GM21381 (cell line): ENCODE results near the gene CDNF.

Source experiments
- ATAC-seq: cut with Tn5 transposase; IDR thresholded peaks from one replicate; pipeline ENCODE4 v1.9.1; 2021; ENCODE audit warnings: mild to moderate bottlenecking, moderate library complexity; ENCODE audit not compliant: unreplicated experiment

The CDNF gene

DNA sequence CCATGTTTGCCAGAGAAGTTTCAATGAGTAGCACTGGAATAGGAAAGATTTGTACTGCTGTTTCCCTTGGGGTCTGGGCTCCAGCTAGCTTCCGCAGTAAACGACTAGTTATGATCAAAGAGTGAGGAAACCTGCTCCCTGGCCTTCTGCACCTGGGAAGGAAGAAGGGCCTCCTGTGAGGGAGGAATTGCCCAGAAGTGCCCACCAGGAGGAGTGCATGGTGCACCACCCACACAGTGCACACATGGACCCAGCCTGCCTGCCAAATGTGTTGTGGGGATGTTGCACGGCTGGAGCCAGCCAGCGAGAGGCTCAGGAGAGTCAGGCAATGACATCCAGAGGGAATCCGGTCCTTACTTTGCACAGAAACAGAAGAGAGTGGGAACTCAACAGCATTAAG lies 36.1 kb downstream of the CDNF start:
- no peak for ATAC-seq

DNA sequence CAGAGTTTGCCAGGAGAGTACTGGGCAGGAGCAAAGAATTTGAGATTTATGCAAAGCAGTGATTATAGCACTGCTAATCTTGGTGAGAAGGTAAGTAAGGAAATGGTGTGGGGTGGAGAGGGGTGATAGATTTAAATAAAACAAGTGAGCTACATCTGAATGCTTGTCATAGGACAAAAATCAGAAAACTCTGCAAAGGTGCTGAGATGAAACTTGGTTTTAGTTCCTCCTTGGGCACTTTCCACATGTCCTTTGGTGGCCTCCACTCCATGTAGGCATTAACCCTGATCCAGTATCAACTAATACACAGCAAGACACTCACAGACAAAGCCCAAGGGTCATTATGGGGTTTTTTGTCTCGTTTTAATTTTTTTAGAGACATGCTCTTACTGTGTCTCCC lies 37.4 kb downstream of the CDNF start:
- no peak for ATAC-seq

DNA sequence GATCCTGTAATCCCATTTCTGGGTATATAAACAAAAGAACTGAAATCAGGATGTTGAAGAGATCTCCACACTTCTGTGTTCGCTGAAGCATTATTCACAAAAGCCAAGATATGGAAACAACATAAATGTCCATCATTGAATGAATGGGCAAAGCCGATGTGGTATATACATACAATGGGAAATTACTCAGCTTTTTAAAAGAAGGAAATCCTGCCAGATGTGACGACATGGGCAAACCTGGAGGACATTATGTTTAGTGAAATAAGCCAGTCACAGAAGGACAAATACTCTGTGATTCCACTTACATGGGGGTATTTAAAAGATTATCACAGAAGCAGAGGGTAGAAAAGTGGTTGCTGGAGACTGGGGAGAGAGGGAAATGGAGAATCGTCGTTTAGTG lies 39.2 kb downstream of the CDNF start:
- no peak for ATAC-seq

DNA sequence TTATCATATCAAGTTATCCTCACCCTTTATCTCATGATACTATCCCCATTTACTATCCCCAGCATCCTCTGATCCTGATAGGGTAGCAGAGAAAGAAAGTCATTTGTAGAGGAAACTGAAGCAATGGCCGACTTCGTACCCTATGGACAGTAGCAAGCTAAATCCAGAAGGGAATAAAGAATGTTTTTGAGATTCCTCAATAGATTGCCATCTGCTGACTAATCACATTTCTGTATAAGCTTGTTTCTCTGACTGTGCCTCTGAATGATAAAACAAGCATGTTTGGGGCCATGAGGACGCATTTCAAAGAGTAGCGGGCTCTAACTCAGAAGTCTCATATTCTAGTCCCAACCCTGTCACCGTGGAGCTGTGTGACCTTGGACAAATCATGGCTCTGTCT lies 49.9 kb downstream of the CDNF start:
- ATAC-seq = no peak

DNA sequence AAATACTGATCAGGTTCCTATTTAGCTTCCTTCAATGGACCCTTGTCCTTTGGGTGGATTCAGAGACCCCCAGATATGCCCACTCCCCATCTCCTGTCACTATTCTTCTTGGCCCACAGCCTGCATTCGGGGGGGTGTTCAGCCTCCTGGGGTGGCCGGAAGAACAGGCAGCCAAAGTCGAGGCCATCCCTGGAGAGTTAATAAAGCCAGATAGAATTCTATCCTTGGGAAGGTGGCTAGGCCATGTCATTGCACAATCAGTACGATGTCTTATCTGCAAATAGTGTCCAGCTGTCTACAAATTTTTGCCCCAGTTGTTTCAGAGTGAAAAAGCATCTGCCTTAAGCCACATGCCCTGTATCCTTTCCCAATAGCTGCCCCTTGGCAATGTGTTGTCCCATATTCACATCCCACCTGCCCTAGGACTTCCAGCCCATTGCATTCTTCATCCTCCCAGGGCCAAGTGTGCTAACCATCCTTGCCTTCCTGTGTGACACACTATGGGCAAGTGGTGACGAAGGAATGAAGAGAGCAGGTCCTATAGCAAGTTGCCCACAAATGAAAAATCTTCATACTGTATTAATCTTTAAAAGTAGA lies 53.3 kb downstream of the CDNF start:
- no peak for ATAC-seq

DNA sequence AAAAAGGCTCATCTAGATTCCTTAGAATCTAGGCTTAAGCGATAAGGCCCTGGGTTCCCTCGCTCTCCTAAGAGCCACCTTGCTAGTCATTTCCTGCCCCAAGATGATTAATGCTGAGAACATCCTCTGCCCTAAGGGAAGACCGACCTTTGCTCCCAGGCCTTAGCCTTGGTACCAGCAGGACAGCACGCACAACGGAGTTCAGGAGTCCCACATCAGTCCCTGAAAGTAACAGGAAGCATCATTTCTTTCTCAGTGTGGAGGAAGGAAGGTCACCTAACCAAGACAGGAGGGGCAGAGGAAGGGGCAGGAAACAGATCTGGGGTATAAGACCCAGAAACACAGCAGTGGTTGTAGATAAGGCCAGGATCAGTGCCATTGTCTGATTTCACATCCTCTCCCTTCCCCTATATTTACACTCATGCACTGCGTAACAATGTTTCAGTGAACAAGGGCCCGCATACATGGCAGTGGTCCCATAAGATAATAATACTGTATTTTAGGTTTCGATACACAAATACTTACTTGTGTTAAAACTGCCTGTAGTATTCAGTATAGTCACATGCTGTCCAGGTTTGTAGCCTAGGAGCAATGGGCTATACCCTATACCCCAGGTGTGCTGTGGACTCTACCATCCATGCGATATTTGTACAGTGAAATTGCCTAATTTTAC lies 55.0 kb downstream of the CDNF start:
- no peak for ATAC-seq

DNA sequence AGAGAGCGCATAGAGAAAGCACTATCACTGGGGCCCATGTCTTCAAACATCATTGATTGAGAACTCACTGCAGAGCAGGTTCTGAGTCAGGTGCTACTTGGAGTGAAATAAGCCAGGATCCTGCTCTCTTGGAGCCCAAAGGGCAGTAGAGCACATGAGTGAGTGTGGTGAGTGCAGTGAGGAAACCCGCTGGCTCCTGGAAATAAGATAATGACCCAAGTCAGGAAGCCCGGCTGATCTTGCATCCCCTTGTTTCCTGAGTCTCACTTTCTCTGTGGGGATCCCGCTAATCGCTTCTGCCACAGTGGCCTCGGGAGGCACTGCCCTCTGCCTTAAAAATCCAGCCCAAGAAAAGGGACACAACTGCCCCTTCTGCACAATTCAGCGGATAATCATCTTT lies 56.1 kb downstream of the CDNF start:
- ATAC-seq = no peak

DNA sequence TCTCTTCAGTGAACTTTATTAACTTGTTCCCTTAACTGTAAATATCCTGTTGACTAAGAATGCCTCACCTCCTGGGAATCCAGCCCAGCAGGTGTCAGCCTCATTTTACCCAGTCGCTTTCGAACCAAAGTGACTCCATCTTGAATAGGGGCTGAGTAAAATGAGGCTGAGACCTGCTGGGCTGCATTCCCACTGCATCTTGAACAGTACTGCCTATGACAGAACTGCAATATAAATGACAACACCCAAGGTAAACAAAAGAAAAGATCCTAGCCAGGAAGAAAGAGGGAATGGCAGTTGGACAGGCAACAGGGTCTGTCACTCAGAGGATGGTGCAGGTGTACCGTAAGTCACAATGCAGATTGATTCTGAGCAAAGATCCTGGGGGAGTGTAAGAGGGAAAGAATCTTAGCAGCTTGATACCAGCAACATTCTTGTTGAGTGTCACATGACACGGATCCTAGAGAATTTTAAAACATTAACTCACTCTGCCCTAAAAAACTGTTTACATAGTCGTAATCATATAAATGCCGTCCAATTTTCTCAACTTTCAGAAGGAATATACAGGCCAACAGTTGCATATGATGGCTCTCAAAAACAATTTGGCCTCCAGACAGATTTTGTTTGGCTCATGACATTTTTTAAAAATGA lies 58.7 kb downstream of the CDNF start:
- ATAC-seq = no peak

DNA sequence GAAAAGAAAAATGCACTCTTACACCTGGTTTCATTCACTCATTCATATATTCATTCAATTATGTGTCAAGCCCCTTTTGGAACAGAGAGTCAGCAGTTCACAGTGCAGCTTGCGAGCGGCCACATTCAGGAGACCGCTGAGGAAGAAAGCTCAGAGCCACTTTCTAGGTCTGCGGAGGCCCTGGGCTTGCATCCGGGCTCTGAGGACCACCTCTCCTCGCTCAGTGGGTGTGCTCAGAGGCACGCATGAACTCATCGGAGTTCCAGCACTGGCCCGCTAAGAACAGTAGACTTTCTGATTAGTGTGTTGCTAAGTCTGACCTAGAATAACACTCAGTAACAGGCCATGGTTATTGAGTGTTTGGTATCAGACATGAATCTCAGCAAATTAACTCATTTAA lies 61.3 kb downstream of the CDNF start:
- ATAC-seq = no peak

DNA sequence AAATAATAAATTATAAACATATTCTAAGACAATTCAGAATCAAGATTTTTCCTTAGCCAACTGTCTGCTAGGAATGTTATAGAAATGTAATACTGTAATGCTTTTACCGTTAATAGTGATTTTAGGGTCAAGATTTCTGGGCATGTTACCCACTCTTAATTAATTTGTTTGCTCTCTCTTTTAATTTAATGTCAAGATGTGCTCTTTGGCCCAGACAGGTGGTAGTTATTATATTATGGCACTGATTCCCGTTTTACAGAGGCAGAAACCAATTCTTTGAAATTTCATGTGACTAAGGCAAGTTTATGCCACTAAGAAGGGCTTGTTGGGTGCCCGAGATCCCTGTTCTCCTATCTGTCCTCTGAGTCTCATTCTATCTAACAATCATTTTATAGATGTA lies 62.2 kb downstream of the CDNF start:
- no peak for ATAC-seq

DNA sequence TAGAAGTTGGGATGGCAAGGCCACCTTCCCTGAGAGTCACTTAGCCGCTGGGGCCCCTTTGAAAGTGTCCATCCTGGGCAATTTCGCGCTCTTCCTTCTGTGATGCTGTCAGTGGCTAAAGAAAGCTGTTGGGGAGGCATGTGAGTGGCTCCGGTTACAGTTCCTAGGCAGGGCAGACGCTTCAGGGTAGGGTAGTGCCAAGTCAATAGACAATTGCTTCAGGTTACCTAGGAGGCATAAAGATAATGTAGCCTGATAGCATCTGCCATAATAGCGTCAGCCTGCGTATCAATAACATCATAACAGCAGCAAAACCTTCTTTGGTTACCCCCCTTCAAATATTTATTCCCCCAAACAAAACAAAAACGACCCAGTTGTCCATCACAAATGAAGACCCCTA lies 63.0 kb downstream of the CDNF start, which contains the start of gene FAM107B:
TSS of gene FAM107B (minus strand) at position 101 of the 400 bp plus-strand sequence. CDS start 234 bp downstream, outside the sequence.
- ATAC-seq = no peak

DNA sequence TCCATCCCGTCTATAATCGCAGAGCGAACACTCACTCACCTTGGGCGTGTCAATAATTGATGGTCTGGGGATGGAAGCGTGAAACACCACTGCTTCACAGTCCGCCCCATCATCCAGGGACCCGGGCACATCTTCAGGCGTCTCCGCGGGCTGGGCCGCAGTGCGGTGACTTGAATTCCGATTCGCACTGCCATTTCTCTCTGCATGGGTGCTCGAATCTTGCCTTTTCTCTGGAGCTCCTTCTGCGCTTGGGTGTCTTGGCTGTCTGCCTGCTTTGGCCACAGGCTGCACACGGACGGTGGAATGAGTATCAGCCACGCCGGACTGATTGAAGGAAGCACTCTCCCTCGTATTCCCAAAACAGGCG lies 63.6 kb downstream of the CDNF start:
- no peak for ATAC-seq

DNA sequence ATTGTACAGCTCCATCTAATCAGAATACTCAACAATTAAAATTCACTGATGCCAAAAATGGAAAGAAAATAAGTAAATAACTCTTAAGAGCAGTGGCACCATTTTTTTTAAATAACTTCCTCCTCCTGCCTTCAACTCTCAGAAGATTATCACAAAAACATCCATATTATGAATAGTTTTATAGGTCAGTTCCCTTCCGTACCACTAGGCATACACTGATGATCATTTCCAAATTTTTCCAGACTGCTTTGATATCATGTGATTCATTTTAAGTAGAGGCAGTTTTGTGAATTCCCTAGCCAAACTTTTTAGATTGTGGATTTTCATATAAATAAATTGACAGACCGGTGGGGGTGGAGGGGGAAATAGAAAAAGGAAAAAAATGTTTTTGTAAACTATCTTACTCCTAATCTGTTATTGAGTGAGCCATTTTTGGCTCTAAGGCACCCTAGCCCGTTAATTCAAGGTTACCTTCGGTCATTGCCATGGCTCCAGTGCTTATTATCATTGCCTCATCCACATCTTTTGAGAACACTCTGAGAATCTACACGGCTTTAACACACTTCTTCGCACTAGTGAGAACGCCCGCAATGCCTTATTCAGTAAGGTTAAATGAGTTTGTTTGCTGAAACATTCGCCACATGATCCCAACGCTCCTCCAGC lies 64.2 kb downstream of the CDNF start:
- ATAC-seq = no peak

DNA sequence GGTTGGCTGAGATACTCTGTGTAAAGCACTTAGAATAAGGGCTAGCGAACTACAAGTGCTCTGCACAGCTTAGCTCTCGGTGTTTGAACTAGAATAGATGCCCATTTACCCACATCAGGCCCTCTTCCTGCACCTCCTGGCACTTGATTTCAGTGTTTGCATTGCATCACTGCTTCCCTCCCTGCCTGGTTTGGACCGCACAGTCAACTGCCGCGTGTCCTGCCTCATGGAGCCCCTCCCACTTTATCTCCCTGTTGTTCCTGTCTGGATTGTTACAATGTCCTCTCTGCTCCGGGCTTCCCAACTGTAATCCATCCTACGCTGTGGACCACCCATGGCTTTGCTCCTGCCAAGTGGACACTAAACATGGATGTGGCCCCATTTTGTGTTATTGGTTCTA lies 65.4 kb downstream of the CDNF start:
- ATAC-seq = no peak

DNA sequence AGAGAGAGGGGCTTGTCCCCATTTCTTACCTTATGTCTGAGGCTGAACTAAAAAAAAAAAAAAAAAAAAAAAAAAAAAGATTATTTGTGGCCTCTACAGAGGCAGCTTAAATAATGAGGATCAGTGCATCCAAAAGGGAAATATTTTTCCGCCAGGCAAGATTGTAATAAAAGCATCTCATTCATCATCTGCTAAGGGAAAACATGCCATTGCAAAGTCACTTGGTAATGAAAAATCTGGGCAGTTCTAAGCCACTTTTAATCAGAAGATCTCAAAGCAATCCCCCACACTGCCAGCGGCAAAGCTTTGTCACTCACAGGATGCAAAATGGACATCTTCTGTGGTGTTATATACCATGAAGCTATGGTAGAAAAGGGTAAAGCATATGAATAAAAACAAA lies 66.9 kb downstream of the CDNF start:
- no peak for ATAC-seq
